ENCODE data around the gene STON2. TPM values are rescaled to one million over a fixed set of nuclear protein-coding genes. Genes with fewer than 3 reads are reported as not detected.

Gene STON2
- total RNA-seq, 2 experiments from 2014 or later, result 0.58 TPM; not detected in 1

- DNase-seq (no peak), ATAC-seq (no peak)
- ChIA-PET POLR2A (no interaction called here), CTCF (interaction anchor here (1.5 to 7.2 kb wide), 2 partner anchors 179 to 191 kb away, joined by 5 to 82 read pairs; no protein-coding TSS in a partner anchor)
- no peak overlapping the region for H3K4me3 Mint-ChIP-seq
- TF ChIP-seq, protein P1, sequence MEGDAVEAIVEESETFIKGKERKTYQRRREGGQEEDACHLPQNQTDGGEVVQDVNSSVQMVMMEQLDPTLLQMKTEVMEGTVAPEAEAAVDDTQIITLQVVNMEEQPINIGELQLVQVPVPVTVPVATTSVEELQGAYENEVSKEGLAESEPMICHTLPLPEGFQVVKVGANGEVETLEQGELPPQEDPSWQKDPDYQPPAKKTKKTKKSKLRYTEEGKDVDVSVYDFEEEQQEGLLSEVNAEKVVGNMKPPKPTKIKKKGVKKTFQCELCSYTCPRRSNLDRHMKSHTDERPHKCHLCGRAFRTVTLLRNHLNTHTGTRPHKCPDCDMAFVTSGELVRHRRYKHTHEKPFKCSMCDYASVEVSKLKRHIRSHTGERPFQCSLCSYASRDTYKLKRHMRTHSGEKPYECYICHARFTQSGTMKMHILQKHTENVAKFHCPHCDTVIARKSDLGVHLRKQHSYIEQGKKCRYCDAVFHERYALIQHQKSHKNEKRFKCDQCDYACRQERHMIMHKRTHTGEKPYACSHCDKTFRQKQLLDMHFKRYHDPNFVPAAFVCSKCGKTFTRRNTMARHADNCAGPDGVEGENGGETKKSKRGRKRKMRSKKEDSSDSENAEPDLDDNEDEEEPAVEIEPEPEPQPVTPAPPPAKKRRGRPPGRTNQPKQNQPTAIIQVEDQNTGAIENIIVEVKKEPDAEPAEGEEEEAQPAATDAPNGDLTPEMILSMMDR (IDR thresholded peaks at IDR 0.05), result no peak
- intact Hi-C loops (cut with micrococcal nuclease), result no loop called here
- H3K4me1 Mint-ChIP-seq (ENCODE audit: low read depth), result no peaks in the 10 kb centered on the region
- no peaks in the 10 kb centered on the region for H3K9me3 Mint-ChIP-seq
- no peak overlapping the region for H3K27ac Mint-ChIP-seq
- peaks cover 5% of the 10 kb centered on the region for H3K27me3 Mint-ChIP-seq
- H3K36me3 Mint-ChIP-seq (ENCODE audit: low read depth), result no peaks in the 10 kb centered on the region
Observed at GRCh38 chr14:81273521-81273920, 126.6 kb downstream of the STON2 start.

- intact Hi-C loops (cut with micrococcal nuclease), result no loop called here
- CTCF ChIA-PET, result interaction anchor here (1.1 to 7.2 kb wide), 4 partner anchors 10 to 192 kb away, joined by 3 to 82 read pairs (median 6); no protein-coding TSS in a partner anchor
Observed at GRCh38 chr14:81272317-81272716, 127.8 kb downstream of the STON2 start.

DNA sequence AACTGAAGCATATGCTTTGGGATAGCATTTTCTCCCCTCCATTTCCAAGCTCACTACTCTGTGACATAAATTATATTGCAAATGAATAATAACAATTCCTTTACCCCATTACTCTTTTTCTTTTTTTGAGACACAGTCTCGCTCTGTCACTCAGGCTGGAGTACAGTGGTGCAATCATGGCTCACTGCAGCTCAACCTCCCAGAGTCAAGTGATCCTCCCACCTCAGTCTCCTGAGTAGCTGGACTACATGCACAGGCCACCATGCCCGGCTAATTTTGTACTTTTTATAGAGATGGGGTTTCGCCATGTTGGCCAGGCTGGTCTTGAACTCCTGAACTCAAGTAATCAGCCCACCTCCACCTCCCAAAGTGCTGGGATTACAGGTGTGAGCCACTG, 130.1 kb downstream of the STON2 start:
- H3K36me3 Mint-ChIP-seq (ENCODE audit: low read depth), result no peaks in the 10 kb centered on the region
- no peak overlapping the region for H3K4me3 Mint-ChIP-seq
- CTCF ChIA-PET, result interaction anchor here (1.0 to 7.2 kb wide), 12 partner anchors 9 to 203 kb away, joined by 3 to 82 read pairs (median 5); no protein-coding TSS in a partner anchor
- peaks cover 20% of the 10 kb centered on the region for H3K27me3 Mint-ChIP-seq
- no peak for ATAC-seq
- no peaks in the 10 kb centered on the region for H3K9me3 Mint-ChIP-seq
- intact Hi-C loops (cut with micrococcal nuclease), result no loop called here
- H3K27ac Mint-ChIP-seq, result no peak overlapping the region
- H3K4me1 Mint-ChIP-seq (ENCODE audit: low read depth), result no peaks in the 10 kb centered on the region
- DNase-seq, result no peak
- POLR2A ChIA-PET, result interaction anchor here (1.2 kb wide), 1 partner anchor 195 kb away, joined by 4 read pairs; no protein-coding TSS in a partner anchor
- TF ChIP-seq, protein P1 (IDR thresholded peaks at IDR 0.05), result no peak

More at GRCh38 chr14:81272317-81272716, 127.8 kb downstream of the STON2 start:
- H3K9me3 Mint-ChIP-seq, result no peaks in the 10 kb centered on the region
- no peak overlapping the region for H3K4me3 Mint-ChIP-seq
- no peaks in the 10 kb centered on the region for H3K36me3 Mint-ChIP-seq (ENCODE audit: low read depth)
- ATAC-seq (no peak), DNase-seq (no peak)
- TF ChIP-seq, protein P1 (IDR thresholded peaks at IDR 0.05), result no peak
- no peak overlapping the region for H3K27ac Mint-ChIP-seq
- H3K4me1 Mint-ChIP-seq (ENCODE audit: low read depth), result no peaks in the 10 kb centered on the region
- H3K27me3 Mint-ChIP-seq, result peaks cover 12% of the 10 kb centered on the region
- POLR2A ChIA-PET, result interaction anchor here (0.6 kb wide), 1 partner anchor 51 kb away, joined by 3 read pairs; no protein-coding TSS in a partner anchor

GRCh38 chr14:81269100-81269978, 130.8 kb downstream of the STON2 start:
- DNase-seq, result peak; percentile 28
- POLR2A ChIA-PET, result interaction anchor here (1.2 kb wide), 1 partner anchor 196 kb away, joined by 4 read pairs; no protein-coding TSS in a partner anchor
- H3K36me3 Mint-ChIP-seq (ENCODE audit: low read depth), result no peaks in the 10 kb centered on the region
- H3K4me3 Mint-ChIP-seq, result no peak overlapping the region
- H3K27ac Mint-ChIP-seq, result no peak overlapping the region
- no peaks in the 10 kb centered on the region for H3K9me3 Mint-ChIP-seq
- H3K27me3 Mint-ChIP-seq, result peaks cover 20% of the 10 kb centered on the region
- H3K4me1 Mint-ChIP-seq (ENCODE audit: low read depth), result no peaks in the 10 kb centered on the region
- intact Hi-C loops (cut with micrococcal nuclease), result no loop called here
- CTCF ChIA-PET, result interaction anchor here (0.8 to 7.2 kb wide), 17 partner anchors 9 to 255 kb away, joined by 3 to 82 read pairs (median 4); no protein-coding TSS in a partner anchor
- ATAC-seq, result peak; percentile 68
- TF ChIP-seq, protein P1 (IDR thresholded peaks at IDR 0.05), result peak; percentile 85
